Naive thymus-derived CD4-positive, alpha-beta T cell (primary cell): ENCODE data around the gene CADPS. TPM values are rescaled to one million over a fixed set of nuclear protein-coding genes. Genes with fewer than 3 reads are reported as not detected.

Experiments used
- ATAC-seq: fragments of 150-1000 bp; cut with Tn5 transposase; 2 replicates; pipeline ENCODE4 v1.10.0; 2021; ENCODE audit warnings: mild to moderate bottlenecking, moderate library complexity
- CTCF ChIA-PET: fragments of 350-600 bp; sonication (Branson Sonifier 250); formaldehyde crosslinking; loops from one replicate; lab custom pipeline; 2021; ENCODE audit warnings: antibody characterized with exemption; lab: Charles Lee
- POLR2A ChIA-PET: fragments of 350-600 bp; sonication (Branson Sonifier 250); formaldehyde crosslinking; loops from one replicate; lab custom pipeline; 2021; ENCODE audit warnings: antibody characterized with exemption, inconsistent platforms; lab: Charles Lee
- DNase-seq, 9 donors: peaks; one replicate each; pipeline versions ENCODE4 v3.0.0 to v3.0.0-alpha.2; 2020 to 2022; ENCODE audit warnings: mixed read lengths in 1 of 9
- H3K27ac ChIP-seq: one replicate; pipeline ENCODE4 v1.7.0; 2013; ENCODE audit warnings: mild to moderate bottlenecking, low read depth, low read length, moderate library complexity
- H3K27me3 ChIP-seq, 2 donors: one replicate each; pipeline ENCODE4 v1.7.0; 2013; ENCODE audit warnings: low read length in 2 of 2, mild to moderate bottlenecking in 2 of 2, moderate library complexity in 2 of 2; ENCODE audit not compliant: control insufficient read depth in 2 of 2, insufficient read depth in 2 of 2
- H3K36me3 ChIP-seq, 3 experiments: 1 replicate in 2 of 3; 2 replicates in 1 of 3; pipeline ENCODE4 v1.7.0; 2013; ENCODE audit warnings: low read length in 3 of 3, mild to moderate bottlenecking in 3 of 3, moderate library complexity in 1 of 3; ENCODE audit not compliant: insufficient read depth in 3 of 3, control insufficient read depth in 2 of 3
- H3K4me1 ChIP-seq, 2 donors: one replicate each; pipeline ENCODE4 v1.7.0; 2013; ENCODE audit warnings: low read length in 2 of 2, mild to moderate bottlenecking in 2 of 2, moderate library complexity in 1 of 2; ENCODE audit not compliant: control insufficient read depth in 2 of 2, insufficient read depth in 2 of 2
- H3K4me3 ChIP-seq: 2 replicates; pipeline ENCODE4 v1.7.0; 2013; ENCODE audit warnings: mild to moderate bottlenecking, low read length
- H3K9me3 ChIP-seq, 3 experiments: 1 replicate in 2 of 3; 2 replicates in 1 of 3; pipeline ENCODE4 v1.7.0; 2013; ENCODE audit warnings: low read length in 3 of 3; ENCODE audit not compliant: control insufficient read depth in 2 of 3
- H3K27ac Mint-ChIP-seq, 9 donors: one replicate each; pipeline ENCODE4 v1.8.0; 2020 to 2022; ENCODE audit warnings: mixed read lengths in 9 of 9, mild to moderate bottlenecking in 8 of 9, moderate library complexity in 5 of 9, inconsistent platforms in 2 of 9
- H3K27me3 Mint-ChIP-seq, 5 donors: one replicate each; pipeline ENCODE4 v1.8.0; 2021 to 2022; ENCODE audit warnings: mixed read lengths in 5 of 5, mild to moderate bottlenecking in 1 of 5
- H3K36me3 Mint-ChIP-seq, 5 donors: one replicate each; pipeline ENCODE4 v1.8.0; 2020 to 2022; ENCODE audit warnings: mixed read lengths in 5 of 5, mild to moderate bottlenecking in 3 of 5, inconsistent platforms in 1 of 5
- H3K4me1 Mint-ChIP-seq, 7 donors: one replicate each; pipeline ENCODE4 v1.8.0; 2020 to 2022; ENCODE audit warnings: mixed read lengths in 7 of 7, mild to moderate bottlenecking in 3 of 7, inconsistent platforms in 1 of 7
- H3K4me3 Mint-ChIP-seq, 10 donors: one replicate each; pipeline ENCODE4 v1.8.0; 2020 to 2022; ENCODE audit warnings: mild to moderate bottlenecking in 10 of 10, mixed read lengths in 10 of 10, moderate library complexity in 6 of 10, inconsistent platforms in 2 of 10
- H3K9me3 Mint-ChIP-seq, 11 donors: one replicate each; pipeline ENCODE4 v1.8.0; 2020 to 2022; ENCODE audit warnings: mixed read lengths in 11 of 11, mild to moderate bottlenecking in 4 of 11, inconsistent platforms in 1 of 11, moderate library complexity in 1 of 11
- intact Hi-C, 2 donors: fragments of 100-400 bp; cut with micrococcal nuclease; formaldehyde crosslinking; loops; one replicate each; pipeline ENCODE4 v1.15.1; 2023
- polyA plus RNA-seq, 2 donors: library from polyadenylated mRNA; unstranded; fragments of 300-500 nt; fragmentation: Illumina TruSeq; gene quantifications; one replicate each; pipeline ENCODE4 v1.2.3, GENCODE V29; 2021
- total RNA-seq, 6 experiments: library from RNA in 5 of 6; stranded (reverse) in 5 of 6; gene quantifications; 1 replicate in 5 of 6; 2 replicates in 1 of 6; pipeline ENCODE4 v1.2.3 and lab custom pipeline; 2021 to 2026

CADPS gene
- total and polyA plus RNA-seq, 7 experiments from 2014 or later, result not detected

DNA sequence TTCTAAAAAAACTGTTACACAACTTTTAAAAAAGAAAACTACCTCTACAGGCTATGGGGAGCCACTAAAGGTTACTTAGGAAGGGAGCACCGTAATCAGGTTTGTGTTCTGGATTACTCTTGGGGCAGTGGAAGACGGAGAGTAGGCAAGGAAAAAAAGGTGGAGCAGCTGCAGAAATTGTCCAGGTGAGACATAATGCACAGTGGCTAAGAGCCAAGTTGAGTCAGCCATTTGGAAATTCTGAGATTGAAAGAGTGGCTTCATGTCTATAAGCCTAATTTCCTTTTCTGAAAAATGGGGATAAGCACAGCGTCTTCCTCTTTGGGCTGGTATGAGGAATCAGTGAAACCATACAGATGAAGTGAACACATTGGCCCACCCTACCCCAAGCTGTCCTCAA lies 195.2 kb downstream of the CADPS start:
- POLR2A ChIA-PET, result no interaction called here
- CTCF ChIA-PET, result no interaction called here
- no peak overlapping the region for H3K27ac ChIP-seq
- no peaks in the 10 kb centered on the region for H3K27me3 ChIP-seq
- Mint-ChIP-seq H3K36me3 (no peaks in the 10 kb centered on the region), H3K4me1 (no peaks in the 10 kb centered on the region), H3K9me3 (peaks cover 0 to 5% (median 0%) of the 10 kb centered on the region in 11 donors), H3K27ac (no peak overlapping the region), H3K4me3 (no peak overlapping the region), H3K27me3 (peaks cover 0 to 11% (median 3%) of the 10 kb centered on the region in 5 donors)
- intact Hi-C loops, result no loop called here
- no peak overlapping the region for H3K4me3 ChIP-seq
- H3K4me1 ChIP-seq, result no peaks in the 10 kb centered on the region
- H3K36me3 ChIP-seq, result no peaks in the 10 kb centered on the region
- H3K9me3 ChIP-seq, result no peaks in the 10 kb centered on the region
- no peak for DNase-seq
- ATAC-seq, result no peak

DNA sequence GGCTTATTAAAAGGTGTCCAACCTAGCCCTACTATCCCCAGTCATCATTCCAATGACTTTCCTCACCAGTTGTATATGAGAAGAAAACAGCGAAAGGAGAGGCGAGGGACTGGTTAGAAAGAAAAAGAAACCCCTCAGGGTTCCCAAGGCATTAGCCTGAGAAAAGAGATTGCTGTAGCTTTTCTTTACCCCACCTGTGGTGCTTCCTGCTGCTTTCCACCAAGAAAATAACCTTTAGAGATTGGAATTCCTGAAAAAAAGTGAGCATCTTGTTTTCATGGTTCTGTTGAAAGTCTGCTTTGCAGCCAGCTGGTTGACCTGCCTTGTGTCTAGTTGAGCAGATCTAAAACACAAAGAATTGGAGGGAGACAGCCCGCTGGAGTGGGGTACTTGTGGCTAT lies 196.4 kb downstream of the CADPS start:
- Histone ChIP-seq H3K27me3 (no peaks in the 10 kb centered on the region), H3K27ac (no peak overlapping the region), H3K36me3 (no peaks in the 10 kb centered on the region), H3K9me3 (no peaks in the 10 kb centered on the region), H3K4me3 (no peak overlapping the region), H3K4me1 (no peaks in the 10 kb centered on the region)
- Mint-ChIP-seq H3K36me3 (no peaks in the 10 kb centered on the region), H3K4me1 (no peaks in the 10 kb centered on the region), H3K9me3 (peaks cover 0 to 5% (median 0%) of the 10 kb centered on the region in 11 donors), H3K4me3 (no peak overlapping the region), H3K27ac (no peak overlapping the region), H3K27me3 (peaks cover 0 to 10% (median 6%) of the 10 kb centered on the region in 5 donors)
- intact Hi-C loops, result no loop called here
- DNase-seq (no peak), ATAC-seq (no peak)
- ChIA-PET CTCF (no interaction called here), POLR2A (no interaction called here)

DNA sequence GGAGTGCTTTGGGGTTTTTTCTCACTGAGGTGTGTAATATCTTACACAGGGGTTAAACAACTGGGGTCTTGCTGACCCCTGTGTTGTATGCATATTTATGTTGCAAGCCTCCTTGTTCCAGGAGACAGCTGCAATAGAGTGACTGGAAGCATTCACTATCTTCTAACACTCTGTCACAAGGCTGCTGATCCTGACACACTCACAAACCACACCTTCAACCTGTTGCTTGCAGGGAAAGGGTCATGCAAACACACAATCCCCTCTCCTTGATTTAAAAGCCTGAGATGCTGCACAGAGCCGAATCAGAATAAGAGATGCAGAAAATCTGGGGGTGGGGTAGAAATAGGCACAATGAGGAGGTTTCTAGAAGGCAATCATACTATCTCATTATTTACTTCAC lies 197.3 kb downstream of the CADPS start:
- Mint-ChIP-seq H3K27me3 (peaks cover 0 to 9% (median 6%) of the 10 kb centered on the region in 5 donors), H3K9me3 (peaks cover 0 to 5% (median 0%) of the 10 kb centered on the region in 11 donors), H3K36me3 (no peaks in the 10 kb centered on the region), H3K4me3 (no peak overlapping the region), H3K4me1 (no peaks in the 10 kb centered on the region), H3K27ac (no peak overlapping the region)
- ChIA-PET POLR2A (no interaction called here), CTCF (no interaction called here)
- Histone ChIP-seq H3K27me3 (no peaks in the 10 kb centered on the region), H3K4me1 (no peaks in the 10 kb centered on the region), H3K36me3 (no peaks in the 10 kb centered on the region), H3K4me3 (no peak overlapping the region), H3K9me3 (no peaks in the 10 kb centered on the region), H3K27ac (no peak overlapping the region)
- ATAC-seq (no peak), DNase-seq (no peak)
- intact Hi-C loops, result no loop called here

DNA sequence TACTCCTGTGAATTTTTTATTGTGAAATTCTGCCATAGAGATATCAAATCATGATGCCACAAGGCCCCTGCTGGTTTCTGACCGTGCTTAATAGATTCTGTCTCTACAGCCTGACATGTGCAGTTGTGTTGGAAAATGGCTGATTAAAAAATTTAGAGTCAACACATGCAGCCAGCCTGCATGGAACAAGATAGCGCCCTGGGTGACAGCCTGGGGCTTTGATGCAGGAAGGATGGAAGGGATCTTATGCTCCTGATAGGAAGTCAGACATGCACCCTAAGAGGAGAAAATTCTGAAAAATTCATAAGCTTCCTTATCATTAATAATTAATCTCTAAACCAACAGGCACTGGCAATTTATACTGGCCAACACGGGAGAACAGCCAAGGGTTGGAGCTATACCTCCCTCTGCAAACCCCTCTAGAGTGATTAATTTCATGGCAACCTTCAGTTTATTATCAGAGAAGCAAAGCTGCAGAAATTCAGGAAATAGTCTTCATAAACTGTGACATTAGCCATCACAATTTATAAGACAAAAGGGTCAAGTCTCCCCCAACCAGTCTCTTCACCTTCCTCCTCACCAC lies 198.4 kb downstream of the CADPS start:
- H3K4me3 Mint-ChIP-seq, result no peak overlapping the region
- H3K9me3 Mint-ChIP-seq, result peaks cover 0 to 11% (median 0%) of the 10 kb centered on the region in 11 donors
- Histone ChIP-seq H3K9me3 (no peaks in the 10 kb centered on the region), H3K36me3 (no peaks in the 10 kb centered on the region), H3K27ac (no peak overlapping the region), H3K27me3 (no peaks in the 10 kb centered on the region), H3K4me1 (no peaks in the 10 kb centered on the region), H3K4me3 (no peak overlapping the region)
- no peaks in the 10 kb centered on the region for H3K4me1 Mint-ChIP-seq
- intact Hi-C loops, result no loop called here
- no peak for DNase-seq
- H3K27me3 Mint-ChIP-seq, result peaks cover 2 to 14% (median 6%) of the 10 kb centered on the region in 5 donors
- no peak for ATAC-seq
- CTCF ChIA-PET, result no interaction called here
- H3K27ac Mint-ChIP-seq, result no peak overlapping the region
- POLR2A ChIA-PET, result no interaction called here
- peaks cover 0 to 3% (median 0%) of the 10 kb centered on the region in 5 donors for H3K36me3 Mint-ChIP-seq

DNA sequence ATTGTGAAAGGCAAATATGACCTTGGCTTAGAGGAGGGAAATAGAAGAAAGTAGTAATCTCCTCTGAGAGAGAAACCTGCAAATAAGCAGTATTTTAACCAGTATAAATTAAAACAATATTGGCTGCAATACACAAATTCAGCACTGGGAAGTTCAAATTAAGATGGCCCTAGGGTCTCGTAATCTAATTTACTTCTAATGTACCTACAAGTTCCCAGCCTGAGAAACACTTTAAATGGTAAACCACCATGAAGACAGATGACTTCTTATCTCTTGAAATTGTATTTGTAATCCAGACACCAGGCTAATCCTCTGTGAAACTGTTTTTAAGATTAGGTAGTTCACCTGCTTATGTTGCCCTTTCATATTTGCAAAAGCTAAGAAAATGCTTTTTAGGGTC lies 199.7 kb downstream of the CADPS start:
- Histone ChIP-seq H3K27ac (no peak overlapping the region), H3K4me1 (no peaks in the 10 kb centered on the region), H3K4me3 (no peak overlapping the region), H3K9me3 (no peaks in the 10 kb centered on the region), H3K27me3 (no peaks in the 10 kb centered on the region), H3K36me3 (no peaks in the 10 kb centered on the region)
- POLR2A ChIA-PET, result no interaction called here
- Mint-ChIP-seq H3K9me3 (peaks cover 0 to 9% (median 0%) of the 10 kb centered on the region in 11 donors), H3K36me3 (peaks cover 0 to 3% (median 0%) of the 10 kb centered on the region in 5 donors), H3K4me3 (no peak overlapping the region), H3K27me3 (peaks cover 2 to 19% (median 6%) of the 10 kb centered on the region in 5 donors), H3K27ac (no peak overlapping the region), H3K4me1 (no peaks in the 10 kb centered on the region)
- ATAC-seq, result no peak
- intact Hi-C loops, result no loop called here
- CTCF ChIA-PET, result no interaction called here
- no peak for DNase-seq

DNA sequence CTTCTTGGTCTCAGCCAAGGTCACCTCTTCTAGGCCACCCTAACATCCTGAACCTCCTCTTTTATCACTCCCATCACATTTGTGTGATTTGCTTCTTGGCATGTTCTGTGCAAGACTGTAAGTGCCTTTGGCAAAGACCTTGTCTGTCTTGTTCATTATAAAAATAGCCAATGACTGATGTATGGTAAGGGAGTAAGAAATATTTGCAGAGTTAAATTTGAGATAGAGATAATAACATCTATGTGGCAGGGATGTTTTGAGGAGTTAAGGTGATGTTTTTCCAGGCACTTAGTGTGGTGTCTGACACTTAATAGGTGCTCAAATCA lies 202.3 kb downstream of the CADPS start:
- no peaks in the 10 kb centered on the region for H3K4me1 Mint-ChIP-seq
- H3K9me3 Mint-ChIP-seq, result peaks cover 0 to 7% (median 0%) of the 10 kb centered on the region in 11 donors
- Histone ChIP-seq H3K36me3 (no peaks in the 10 kb centered on the region), H3K27ac (no peak overlapping the region), H3K27me3 (no peaks in the 10 kb centered on the region), H3K9me3 (no peaks in the 10 kb centered on the region), H3K4me3 (no peak overlapping the region), H3K4me1 (no peaks in the 10 kb centered on the region)
- H3K4me3 Mint-ChIP-seq, result no peak overlapping the region
- DNase-seq, result no peak
- H3K27me3 Mint-ChIP-seq, result peaks cover 2 to 19% (median 10%) of the 10 kb centered on the region in 5 donors
- no peak for ATAC-seq
- intact Hi-C loops, result no loop called here
- no peak overlapping the region for H3K27ac Mint-ChIP-seq
- H3K36me3 Mint-ChIP-seq, result peaks cover 0 to 3% (median 0%) of the 10 kb centered on the region in 5 donors
- CTCF ChIA-PET, result no interaction called here
- POLR2A ChIA-PET, result no interaction called here

DNA sequence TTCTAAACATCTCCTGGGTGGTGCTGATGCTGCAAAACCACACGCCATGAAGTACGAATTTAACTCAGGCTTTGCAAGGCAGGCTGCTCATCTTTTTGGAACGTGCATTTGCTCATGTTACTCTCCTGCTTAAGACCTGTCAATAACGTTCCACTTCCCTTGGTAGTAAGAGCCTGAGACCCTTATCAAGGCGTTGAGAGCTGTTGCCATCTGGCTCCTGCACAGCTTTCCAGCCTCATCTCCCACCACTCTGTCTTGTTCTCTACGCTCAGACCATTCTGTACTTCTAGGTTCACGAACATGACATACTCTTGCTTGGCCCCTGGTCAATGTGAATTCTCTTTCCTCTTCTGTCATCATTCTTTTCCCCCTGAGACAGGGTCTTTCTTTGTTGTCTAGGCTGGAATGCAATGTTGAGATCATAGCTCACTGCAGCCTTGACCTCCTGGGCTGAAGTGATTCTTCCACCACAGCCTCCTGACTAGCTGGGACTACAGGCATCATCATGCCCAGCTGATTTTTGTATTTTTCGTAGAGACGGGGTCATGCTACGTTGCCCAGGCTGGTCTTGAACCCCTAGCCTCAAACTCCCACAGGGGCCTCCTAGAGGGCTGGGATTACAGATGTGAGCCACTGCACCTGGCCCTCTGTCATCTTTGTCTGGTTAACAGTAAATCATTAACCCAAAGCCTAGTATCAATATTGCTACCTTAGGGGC lies 202.8 kb downstream of the CADPS start:
- peaks cover 0 to 7% (median 0%) of the 10 kb centered on the region in 11 donors for H3K9me3 Mint-ChIP-seq
- Histone ChIP-seq H3K36me3 (no peaks in the 10 kb centered on the region), H3K27me3 (no peaks in the 10 kb centered on the region), H3K4me3 (no peak overlapping the region), H3K27ac (no peak overlapping the region), H3K9me3 (no peaks in the 10 kb centered on the region), H3K4me1 (no peaks in the 10 kb centered on the region)
- H3K4me3 Mint-ChIP-seq, result no peak overlapping the region
- ATAC-seq, result no peak
- H3K4me1 Mint-ChIP-seq, result no peaks in the 10 kb centered on the region
- intact Hi-C loops, result no loop called here
- H3K27me3 Mint-ChIP-seq, result peaks cover 2 to 18% (median 8%) of the 10 kb centered on the region in 5 donors
- DNase-seq, result no peak
- no peak overlapping the region for H3K27ac Mint-ChIP-seq
- POLR2A ChIA-PET, result no interaction called here
- CTCF ChIA-PET, result no interaction called here
- H3K36me3 Mint-ChIP-seq, result peaks cover 0 to 3% (median 0%) of the 10 kb centered on the region in 5 donors
